GM12865 (cell line): ENCODE results near the gene LLCFC1.
A peak's percentile ranks its signal among the peaks of the same experiment; 100 is the strongest.

Experiments used
- DNase-seq: peaks from one replicate; pipeline ENCODE4 v3.0.0; 2010; ENCODE audit warnings: low read depth
- H3K4me3 ChIP-seq: 2 replicates; pipeline ENCODE4 v1.5.1; 2011; ENCODE audit warnings: mild to moderate bottlenecking, low read depth, low read length, control low read depth
- CTCF ChIP-seq: IDR thresholded peaks from 2 replicates; pipeline ENCODE4 v1.5.1; 2011; ENCODE audit warnings: low read length, control low read depth, low read depth, inconsistent platforms; ENCODE audit not compliant: insufficient read depth; ENCODE audit errors: missing control alignments

The LLCFC1 gene

GRCh38 chr7:142954680-142955268, 15.5 kb downstream of the LLCFC1 start:
- TF ChIP-seq CTCF, result no peak
- no peak overlapping the region for H3K4me3 ChIP-seq
- peak; percentile 40 for DNase-seq

- no peak overlapping the region for H3K4me3 ChIP-seq
- DNase-seq, result no peak
- TF ChIP-seq CTCF, result no peak
Observed at GRCh38 chr7:142956951-142957623, 17.8 kb downstream of the LLCFC1 start.

GRCh38 chr7:142957723-142958122, 18.4 kb downstream of the LLCFC1 start:
- DNase-seq, result no peak
- no peak for TF ChIP-seq CTCF

GRCh38 chr7:142959202-142959601, 19.9 kb downstream of the LLCFC1 start:
- no peak for TF ChIP-seq CTCF
- H3K4me3 ChIP-seq, result no peak overlapping the region
- no peak for DNase-seq

More at GRCh38 chr7:142957723-142958122, 18.4 kb downstream of the LLCFC1 start:
- no peak overlapping the region for H3K4me3 ChIP-seq

- no peak for DNase-seq
- peak; percentile 12 for TF ChIP-seq CTCF
- no peak overlapping the region for H3K4me3 ChIP-seq
Observed at GRCh38 chr7:142960955-142961512, 21.8 kb downstream of the LLCFC1 start.

GRCh38 chr7:142961595-142961972, 22.3 kb downstream of the LLCFC1 start:
- no peak for TF ChIP-seq CTCF
- no peak overlapping the region for H3K4me3 ChIP-seq
- no peak for DNase-seq
